IMR-90 (cell line): ENCODE data around the gene LYPD8.

Source experiments
- POLR2A ChIP-seq: IDR thresholded peaks from 2 replicates; pipeline ENCODE4 v1.6.1; 2012; ENCODE audit warnings: mild to moderate bottlenecking, low read depth, low read length
- RAD21 ChIP-seq: IDR thresholded peaks from 2 replicates; pipeline ENCODE4 v1.6.1; 2012; ENCODE audit warnings: low read length, improper control_type of control experiment
- SMC3 ChIP-seq: fragments of 150-350 bp; IDR thresholded peaks from 2 replicates; pipeline ENCODE4 v1.6.1; 2016; ENCODE audit warnings: low read depth, mild to moderate bottlenecking, antibody characterized with exemption, low read length, moderate library complexity
- USF2 ChIP-seq: fragments of 150-350 bp; IDR thresholded peaks from 2 replicates; pipeline ENCODE4 v1.6.1; 2017; ENCODE audit warnings: mild to moderate bottlenecking, antibody characterized with exemption, low read length, low read depth
- TF ChIP-seq, protein P1 (sequence below): conservative IDR thresholded peaks from 2 replicates; pipeline ENCODE4 v1.5.1; 2012; ENCODE audit warnings: mild to moderate bottlenecking, low read depth, low read length, improper control_type of control experiment
- TF ChIP-seq, protein P2 (sequence below): fragments of 150-350 bp; IDR thresholded peaks from 2 replicates; pipeline ENCODE4 v1.6.1; 2016; ENCODE audit warnings: low read depth, mild to moderate bottlenecking, low read length, moderate library complexity, borderline replicate concordance

- TF ChIP-seq RAD21 (no peak), POLR2A (no peak), USF2 (no peak), SMC3 (no peak)
- TF ChIP-seq, protein P1, sequence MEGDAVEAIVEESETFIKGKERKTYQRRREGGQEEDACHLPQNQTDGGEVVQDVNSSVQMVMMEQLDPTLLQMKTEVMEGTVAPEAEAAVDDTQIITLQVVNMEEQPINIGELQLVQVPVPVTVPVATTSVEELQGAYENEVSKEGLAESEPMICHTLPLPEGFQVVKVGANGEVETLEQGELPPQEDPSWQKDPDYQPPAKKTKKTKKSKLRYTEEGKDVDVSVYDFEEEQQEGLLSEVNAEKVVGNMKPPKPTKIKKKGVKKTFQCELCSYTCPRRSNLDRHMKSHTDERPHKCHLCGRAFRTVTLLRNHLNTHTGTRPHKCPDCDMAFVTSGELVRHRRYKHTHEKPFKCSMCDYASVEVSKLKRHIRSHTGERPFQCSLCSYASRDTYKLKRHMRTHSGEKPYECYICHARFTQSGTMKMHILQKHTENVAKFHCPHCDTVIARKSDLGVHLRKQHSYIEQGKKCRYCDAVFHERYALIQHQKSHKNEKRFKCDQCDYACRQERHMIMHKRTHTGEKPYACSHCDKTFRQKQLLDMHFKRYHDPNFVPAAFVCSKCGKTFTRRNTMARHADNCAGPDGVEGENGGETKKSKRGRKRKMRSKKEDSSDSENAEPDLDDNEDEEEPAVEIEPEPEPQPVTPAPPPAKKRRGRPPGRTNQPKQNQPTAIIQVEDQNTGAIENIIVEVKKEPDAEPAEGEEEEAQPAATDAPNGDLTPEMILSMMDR = no peak
- TF ChIP-seq, protein P2, sequence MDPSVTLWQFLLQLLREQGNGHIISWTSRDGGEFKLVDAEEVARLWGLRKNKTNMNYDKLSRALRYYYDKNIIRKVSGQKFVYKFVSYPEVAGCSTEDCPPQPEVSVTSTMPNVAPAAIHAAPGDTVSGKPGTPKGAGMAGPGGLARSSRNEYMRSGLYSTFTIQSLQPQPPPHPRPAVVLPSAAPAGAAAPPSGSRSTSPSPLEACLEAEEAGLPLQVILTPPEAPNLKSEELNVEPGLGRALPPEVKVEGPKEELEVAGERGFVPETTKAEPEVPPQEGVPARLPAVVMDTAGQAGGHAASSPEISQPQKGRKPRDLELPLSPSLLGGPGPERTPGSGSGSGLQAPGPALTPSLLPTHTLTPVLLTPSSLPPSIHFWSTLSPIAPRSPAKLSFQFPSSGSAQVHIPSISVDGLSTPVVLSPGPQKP = no peak
Observed at GRCh38 chr1:248736977-248737376, 18.6 kb downstream of the LYPD8 start.
